NCI-H524 treated with DMSO at 0.1 percent for 48 hours (cell line): Measurements from ENCODE around the gene TRIM15.

Source experiments
- DNase-seq: peaks from one replicate; lab custom pipeline; 2025; lab: John Stamatoyannopoulos, UW

Gene TRIM15

DNA sequence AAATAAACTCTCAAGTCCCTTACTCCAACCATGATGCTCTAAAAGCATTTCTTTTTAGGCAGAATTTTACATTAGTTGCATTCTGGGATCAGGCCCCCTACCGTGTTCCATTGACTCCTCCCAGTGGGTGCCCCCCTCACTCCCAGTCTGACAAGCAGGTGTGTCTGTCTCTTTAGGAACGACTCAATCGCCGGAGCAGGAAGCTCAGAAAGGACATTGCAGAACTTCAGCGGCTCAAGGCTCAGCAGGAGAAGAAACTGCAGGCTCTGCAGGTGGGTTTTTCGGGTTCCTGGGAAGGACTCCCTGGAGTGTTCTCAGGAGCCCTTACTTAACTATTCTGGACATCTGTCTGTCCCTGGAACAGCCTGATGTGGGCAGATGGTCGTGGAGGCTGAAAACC lies 17.5 kb upstream of the TRIM15 start:
- no peak for DNase-seq

DNA sequence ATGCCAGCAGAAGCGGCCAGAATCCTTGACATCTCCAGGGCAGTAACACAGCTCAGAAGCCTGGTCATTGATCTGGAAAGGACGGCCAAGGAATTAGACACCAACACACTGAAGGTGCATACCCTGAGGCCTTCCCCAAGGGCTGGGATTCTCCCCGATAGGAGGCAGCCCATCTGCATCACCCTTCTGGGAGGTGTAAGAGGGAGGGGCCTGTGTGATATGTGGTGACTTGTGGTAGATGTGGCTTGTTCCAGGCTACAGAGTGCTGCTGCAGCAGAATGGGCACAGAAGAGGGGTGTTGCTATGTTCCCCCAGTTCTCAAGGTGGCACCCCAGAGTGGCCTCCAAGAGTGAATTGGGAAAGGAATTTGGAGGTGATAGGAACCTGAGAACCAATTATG lies 16.2 kb upstream of the TRIM15 start:
- DNase-seq: no peak

GRCh38 chr6:30149234-30149633 lies 14.1 kb upstream of the TRIM15 start:
- DNase-seq: no peak

DNA sequence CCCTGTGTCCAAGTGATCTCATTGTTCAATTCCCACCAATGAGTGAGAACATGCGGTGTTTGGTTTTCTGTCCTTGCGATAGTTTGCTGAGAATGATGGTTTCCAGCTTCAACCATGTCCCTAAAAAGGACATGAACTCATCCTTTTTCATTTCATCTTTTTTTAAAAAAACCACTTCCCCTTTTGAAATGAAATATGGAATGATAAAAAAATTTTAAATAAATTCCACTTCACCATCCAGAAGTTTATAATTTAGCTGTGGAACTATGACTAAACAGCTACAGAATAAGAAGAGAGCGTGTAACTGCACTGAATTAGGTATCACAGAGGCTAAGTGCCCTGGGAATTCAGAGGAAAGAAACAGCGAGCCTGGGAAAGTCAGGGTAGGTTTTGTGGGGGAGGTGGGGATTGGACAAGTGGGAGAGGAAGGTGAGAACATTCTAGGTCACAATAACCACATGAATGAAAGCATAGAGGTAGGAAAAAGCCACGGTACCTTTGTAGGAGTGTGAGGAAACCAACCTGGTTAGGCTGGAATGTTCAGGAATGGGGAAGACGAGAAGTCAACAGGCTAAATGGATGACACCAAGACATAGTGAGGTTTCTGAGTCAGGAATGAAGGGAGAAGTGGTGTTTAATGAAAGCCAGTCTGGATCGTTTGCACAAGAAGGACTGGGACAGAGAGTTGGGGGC lies 13.3 kb upstream of the TRIM15 start:
- no peak for DNase-seq

DNA sequence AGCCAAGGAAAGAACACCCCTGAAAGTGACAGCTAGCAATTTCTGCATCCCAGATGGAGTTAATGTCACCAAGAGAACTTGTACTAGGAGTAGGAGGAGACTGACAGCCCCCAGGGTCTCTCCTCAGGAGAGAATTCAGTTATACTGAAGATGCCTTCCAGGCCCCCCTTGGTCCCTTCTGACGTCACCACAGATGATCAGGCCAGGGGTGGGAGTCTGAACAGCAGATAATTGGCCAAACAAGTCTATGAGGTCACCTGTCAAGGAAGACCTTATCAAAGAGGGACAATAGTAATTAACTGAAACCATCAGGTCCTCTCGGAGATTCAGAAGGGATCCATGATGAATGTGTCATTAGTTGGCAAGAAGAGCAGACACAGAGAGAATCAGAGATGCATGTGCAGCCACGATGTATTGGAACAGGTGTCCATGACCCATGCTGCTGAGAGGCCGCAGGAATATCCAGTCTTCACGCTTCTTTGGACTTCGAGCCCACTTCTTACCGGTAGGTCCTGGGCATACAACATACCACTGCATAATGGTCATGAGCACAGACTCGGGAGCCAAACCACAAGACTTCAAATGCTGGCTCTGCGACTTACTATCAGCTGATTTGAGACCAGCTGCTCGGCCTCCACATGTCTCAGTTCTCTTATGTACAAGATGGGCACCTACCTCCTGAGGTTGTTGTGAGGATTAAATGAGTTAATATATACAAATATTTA lies 12.5 kb upstream of the TRIM15 start:
- no peak for DNase-seq

DNA sequence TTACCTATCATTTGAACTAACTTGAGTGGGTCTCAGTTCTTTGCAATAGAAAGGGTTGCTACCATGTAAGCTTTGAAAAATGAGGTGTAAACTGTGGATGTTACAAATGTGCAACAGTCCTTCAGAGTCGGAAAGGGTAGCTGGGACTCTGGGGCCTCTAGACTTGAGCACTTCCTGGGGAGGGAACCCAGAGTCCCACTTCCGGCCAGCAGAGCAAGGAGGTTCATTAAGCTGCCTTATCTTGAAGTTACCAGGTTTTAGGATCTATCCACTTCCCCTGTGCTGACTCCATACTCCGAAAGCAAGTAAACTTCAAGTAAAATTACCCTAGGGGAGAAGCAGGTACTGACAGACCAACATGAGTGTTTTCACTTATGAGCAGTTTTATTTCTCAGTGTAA lies 11.8 kb upstream of the TRIM15 start:
- DNase-seq: no peak

GRCh38 chr6:30152016-30152673 lies 11.2 kb upstream of the TRIM15 start:
- no peak for DNase-seq

DNA sequence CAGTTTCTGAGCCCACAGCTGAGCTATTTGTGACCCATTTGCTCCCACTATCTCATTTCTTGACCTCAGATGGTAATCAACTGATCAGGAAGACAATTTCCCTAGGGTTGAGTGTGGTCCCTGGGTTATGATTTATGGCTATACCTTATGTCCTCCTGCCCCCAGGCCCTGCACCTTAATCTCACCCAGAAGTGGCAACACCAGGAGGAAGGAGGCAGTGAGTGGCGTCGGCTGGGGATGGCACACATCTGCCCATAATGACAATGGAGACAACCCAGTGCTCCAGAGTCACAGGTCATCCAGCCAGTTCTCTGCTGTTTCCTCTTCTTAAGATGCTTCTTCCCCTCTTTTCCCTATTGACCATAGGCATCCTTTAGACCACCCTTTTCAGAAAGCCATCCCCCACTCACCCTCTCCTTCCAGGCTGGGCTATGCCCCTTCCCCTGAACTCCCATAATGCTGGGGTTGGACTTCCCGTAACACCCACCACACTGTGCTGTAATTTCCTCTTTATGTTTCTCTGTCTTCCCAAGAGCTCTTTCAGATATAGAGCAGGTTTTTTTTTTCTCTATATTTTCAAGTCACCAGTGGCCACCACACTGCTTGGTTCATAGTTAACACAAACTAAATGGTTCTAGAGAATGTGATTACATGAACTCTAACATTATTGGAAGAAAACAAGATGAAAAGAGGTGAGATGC lies 10.3 kb upstream of the TRIM15 start:
- DNase-seq: no peak

GRCh38 chr6:30154061-30154460 lies 9.3 kb upstream of the TRIM15 start:
- no peak for DNase-seq

DNA sequence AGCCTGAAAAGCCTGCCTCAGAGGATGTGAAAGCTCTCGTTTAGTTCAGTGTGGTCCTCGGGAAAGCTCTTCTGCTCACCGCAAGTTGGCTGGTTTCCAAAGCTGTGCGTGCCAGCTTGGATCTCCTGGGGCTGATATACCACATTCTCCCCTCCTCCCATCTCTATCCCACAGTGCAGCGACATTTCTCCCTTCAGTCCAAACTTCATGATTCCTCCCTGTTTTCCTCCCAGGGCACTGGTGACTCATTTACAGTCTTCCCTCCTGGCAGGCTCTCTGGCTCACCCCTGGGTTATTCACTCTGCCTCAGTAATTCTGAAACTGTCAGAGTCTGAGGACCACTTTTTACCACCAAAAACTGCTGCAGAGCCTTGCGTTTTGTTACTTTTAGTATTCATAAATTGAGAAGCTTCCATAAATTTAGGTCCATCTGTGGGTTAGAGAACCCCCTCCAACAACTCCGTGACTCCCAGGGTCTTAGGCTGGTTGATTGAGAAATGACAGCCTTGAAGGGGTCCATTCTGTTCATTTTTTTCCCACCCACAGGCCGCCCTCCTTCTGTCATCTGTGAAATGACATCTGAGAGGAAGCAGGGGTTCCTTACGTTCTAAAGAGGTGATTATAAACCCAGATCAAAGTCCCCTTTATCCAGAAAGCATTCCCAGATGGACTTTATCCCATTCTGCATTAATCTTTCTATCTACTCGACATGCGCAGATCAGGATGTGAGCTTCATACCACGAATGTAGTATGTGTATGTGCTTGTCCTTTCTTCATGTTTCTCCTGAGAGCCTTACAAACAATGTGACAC lies 8.4 kb upstream of the TRIM15 start:
- no peak for DNase-seq

GRCh38 chr6:30155520-30156261 lies 7.7 kb upstream of the TRIM15 start:
- no peak for DNase-seq

DNA sequence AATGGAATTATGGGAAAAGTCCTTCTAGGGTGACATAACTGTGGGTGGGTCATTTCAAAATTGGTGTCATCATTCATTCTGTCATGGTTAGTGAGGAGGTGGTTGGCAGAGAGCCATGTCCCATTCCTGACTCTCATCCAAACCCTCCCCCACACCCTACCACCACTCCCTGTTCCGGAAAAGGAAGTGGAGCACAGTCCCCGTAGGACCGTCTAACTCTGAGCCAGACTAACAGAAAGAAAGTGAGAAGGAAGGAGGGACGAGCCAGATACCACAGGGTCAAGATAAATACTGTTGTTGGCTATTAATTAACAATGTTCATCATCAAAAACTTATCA lies 7.1 kb upstream of the TRIM15 start:
- DNase-seq: no peak

GRCh38 chr6:30156774-30157173 lies 6.6 kb upstream of the TRIM15 start:
- DNase-seq: no peak

GRCh38 chr6:30157581-30157980 lies 5.8 kb upstream of the TRIM15 start:
- no peak for DNase-seq

DNA sequence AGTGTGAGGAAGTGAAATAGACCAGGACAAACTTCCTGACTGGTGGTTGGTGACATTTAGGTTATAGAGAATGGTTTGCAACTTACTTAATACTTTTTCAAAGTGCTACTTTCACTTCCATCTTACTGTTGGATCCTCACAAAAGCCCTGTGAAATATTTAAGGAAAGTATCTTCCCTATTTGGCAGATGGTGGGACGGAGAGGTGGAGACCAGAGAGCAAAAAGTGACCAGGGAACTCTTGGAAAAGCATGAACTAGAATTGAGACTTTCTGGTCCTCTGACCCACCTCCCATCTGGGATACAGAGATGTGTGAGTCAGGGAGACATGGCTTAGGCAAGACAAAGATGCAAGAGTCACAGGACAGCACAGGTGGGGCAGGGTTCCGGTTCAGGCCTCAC lies 5.3 kb upstream of the TRIM15 start:
- DNase-seq: no peak

GRCh38 chr6:30158475-30159040 lies 4.8 kb upstream of the TRIM15 start:
- no peak for DNase-seq

- DNase-seq: no peak
These were observed 3.1 kb upstream of the TRIM15 start for GRCh38 chr6:30160008-30160784.

DNA sequence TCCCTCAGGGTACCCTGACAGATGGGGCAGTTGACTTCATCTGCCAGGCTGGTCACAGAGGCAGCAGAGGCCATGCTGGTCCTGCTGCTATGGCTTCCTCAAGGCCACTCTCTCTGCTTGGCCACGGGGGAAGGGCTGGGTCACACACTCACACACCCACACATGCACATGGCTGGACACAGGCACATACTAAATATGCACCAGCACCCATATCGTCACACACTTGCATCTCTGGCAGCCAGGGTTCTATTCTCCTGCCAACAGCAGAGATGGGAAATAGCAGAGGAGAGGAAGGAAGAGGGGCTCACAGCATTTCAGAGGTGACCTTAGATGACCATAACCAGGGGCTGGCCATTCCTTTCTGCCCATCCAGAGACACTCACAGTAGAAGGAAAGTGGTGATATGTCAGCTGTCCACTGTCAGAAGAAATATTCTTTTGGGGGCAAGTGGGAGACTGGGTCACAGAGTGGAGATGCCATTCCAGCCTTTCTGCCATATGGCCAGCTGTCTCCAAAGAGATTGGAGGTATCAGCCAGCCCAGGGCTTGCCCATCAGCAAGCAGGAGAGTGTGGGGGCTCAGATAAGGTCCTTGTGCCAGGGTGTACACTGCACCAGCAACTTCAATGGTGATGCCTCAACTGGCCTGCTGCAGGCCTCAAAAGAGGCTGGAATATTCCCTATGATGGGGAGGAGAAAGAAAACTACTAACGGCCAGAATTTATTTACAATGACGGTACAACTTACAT lies 2.4 kb upstream of the TRIM15 start, which contains the start of gene TRIM10:
Gene TRIM10, minus strand, starts transcription at position 427 of the 747 bp plus-strand sequence. Its CDS starts 353 bp downstream, at position 74.
- no peak for DNase-seq
